PFSK-1 (cell line): ENCODE results near the gene ALDH3B1.

Source experiments
- POLR2AphosphoS5 ChIP-seq: IDR thresholded peaks from 2 replicates; pipeline ENCODE4 v1.6.1; 2012; ENCODE audit warnings: low read depth, mild to moderate bottlenecking, control low read depth, low read length, moderate library complexity
- SIN3A ChIP-seq: IDR thresholded peaks from 2 replicates; pipeline ENCODE4 v1.6.1; 2012; ENCODE audit warnings: mild to moderate bottlenecking, low read length, moderate library complexity, borderline replicate concordance; ENCODE audit not compliant: insufficient read depth
- TAF1 ChIP-seq: IDR thresholded peaks from 2 replicates; pipeline ENCODE4 v1.6.1; 2012; ENCODE audit warnings: low read length, control low read depth, borderline replicate concordance; ENCODE audit not compliant: insufficient read depth

GRCh38 chr11:68065841-68066240 lies 55.7 kb downstream of the ALDH3B1 start:
- TF ChIP-seq POLR2AphosphoS5, result no peak
- TF ChIP-seq TAF1, result no peak
- TF ChIP-seq SIN3A, result no peak
